Measurements from ENCODE around the gene LLGL1.

The LLGL1 gene

GRCh38 chr17:18267366-18267765, 41.9 kb downstream of the LLGL1 start:
- no peaks in the 10 kb centered on the region for H3K4me1 ChIP-seq (ENCODE audit: insufficient read depth, low read length, severe bottlenecking)
- H3K9ac ChIP-seq (ENCODE audit: low read length), result no peak overlapping the region
- peaks cover 4% of the 10 kb centered on the region; the same call in 1 of the 2 replicates for H3K36me3 ChIP-seq (ENCODE audit: insufficient read depth, low read length)
- no peak overlapping the region for H3K27ac ChIP-seq (ENCODE audit: low read depth, low read length, poor library complexity, severe bottlenecking)
- H3K9me3 ChIP-seq (ENCODE audit: low read length), result no peaks in the 10 kb centered on the region
- H3K4me3 ChIP-seq (ENCODE audit: low read depth, low read length, poor library complexity, severe bottlenecking), result no peak overlapping the region
- no peaks in the 10 kb centered on the region for H3K79me2 ChIP-seq (ENCODE audit: insufficient read depth, low read length)
- TF ChIP-seq EZH2 (IDR thresholded peaks at IDR 0.05; ENCODE audit: borderline replicate concordance, low read length) (no peak), CTCF (IDR thresholded peaks at IDR 0.05; ENCODE audit: low read length) (no peak)
- no peaks in the 10 kb centered on the region for H4K20me1 ChIP-seq (ENCODE audit: insufficient read depth, low read length)
- H3F3A ChIP-seq (ENCODE audit: insufficient read depth, low read length), result no peaks in the 10 kb centered on the region
- no peaks in the 10 kb centered on the region for H3K27me3 ChIP-seq (ENCODE audit: insufficient read depth, low read length)
- no peaks in the 10 kb centered on the region for H3K9me2 ChIP-seq (ENCODE audit: low read depth, low read length)
- no peak overlapping the region for H2AFZ ChIP-seq (ENCODE audit: low read length)
- H3K4me2 ChIP-seq (ENCODE audit: low read length), result no peak overlapping the region

GRCh38 chr17:18267927-18268711, 42.7 kb downstream of the LLGL1 start:
- H3K9me3 ChIP-seq (ENCODE audit: low read length), result no peaks in the 10 kb centered on the region
- H3K27me3 ChIP-seq (ENCODE audit: insufficient read depth, low read length), result no peaks in the 10 kb centered on the region
- no peak for TF ChIP-seq EZH2 (IDR thresholded peaks at IDR 0.05; ENCODE audit: borderline replicate concordance, low read length)
- no peak for TF ChIP-seq CTCF (IDR thresholded peaks at IDR 0.05; ENCODE audit: low read length)
- no peak overlapping the region for H2AFZ ChIP-seq (ENCODE audit: low read length)
- H3K9ac ChIP-seq (ENCODE audit: low read length), result no peak overlapping the region
- no peak overlapping the region for H3K4me2 ChIP-seq (ENCODE audit: low read length)
- no peaks in the 10 kb centered on the region for H3K79me2 ChIP-seq (ENCODE audit: insufficient read depth, low read length)
- H3K9me2 ChIP-seq (ENCODE audit: low read depth, low read length), result no peaks in the 10 kb centered on the region
- H3F3A ChIP-seq (ENCODE audit: insufficient read depth, low read length), result no peaks in the 10 kb centered on the region
- no peaks in the 10 kb centered on the region for H4K20me1 ChIP-seq (ENCODE audit: insufficient read depth, low read length)
- peaks cover 11% of the 10 kb centered on the region; the same call in 1 of the 2 replicates for H3K36me3 ChIP-seq (ENCODE audit: insufficient read depth, low read length)
- H3K4me3 ChIP-seq (ENCODE audit: low read depth, low read length, poor library complexity, severe bottlenecking), result no peak overlapping the region
- no peak overlapping the region for H3K27ac ChIP-seq (ENCODE audit: low read depth, low read length, poor library complexity, severe bottlenecking)
- no peaks in the 10 kb centered on the region for H3K4me1 ChIP-seq (ENCODE audit: insufficient read depth, low read length, severe bottlenecking)

GRCh38 chr17:18270046-18270931, 44.9 kb downstream of the LLGL1 start:
- Histone ChIP-seq H3K4me1 (ENCODE audit: insufficient read depth, low read length, severe bottlenecking) (no peaks in the 10 kb centered on the region), H3K36me3 (ENCODE audit: insufficient read depth, low read length) (peaks cover 28% of the 10 kb centered on the region), H3K9ac (ENCODE audit: low read length) (no peak overlapping the region), H3K27ac (ENCODE audit: low read depth, low read length, poor library complexity, severe bottlenecking) (no peak overlapping the region), H3K79me2 (ENCODE audit: insufficient read depth, low read length) (no peaks in the 10 kb centered on the region), H3K27me3 (ENCODE audit: insufficient read depth, low read length) (no peaks in the 10 kb centered on the region), H3K4me2 (ENCODE audit: low read length) (no peak overlapping the region), H3K9me2 (ENCODE audit: low read depth, low read length) (no peaks in the 10 kb centered on the region), H4K20me1 (ENCODE audit: insufficient read depth, low read length) (no peaks in the 10 kb centered on the region), H3F3A (ENCODE audit: insufficient read depth, low read length) (no peaks in the 10 kb centered on the region), H3K9me3 (ENCODE audit: low read length) (no peaks in the 10 kb centered on the region), H2AFZ (ENCODE audit: low read length) (no peak overlapping the region), H3K4me3 (ENCODE audit: low read depth, low read length, poor library complexity, severe bottlenecking) (no peak overlapping the region)
- TF ChIP-seq EZH2 (IDR thresholded peaks at IDR 0.05; ENCODE audit: borderline replicate concordance, low read length) (no peak), CTCF (IDR thresholded peaks at IDR 0.05; ENCODE audit: low read length) (no peak)
